Thyroid gland (tissue), 4 donors: ENCODE measurements around the gene CFAP299. TPM values are rescaled to one million over a fixed set of nuclear protein-coding genes. Genes with fewer than 3 reads are reported as not detected.
"Not testable (repeated sequence)": the region's sequence is repeated elsewhere in the genome, so short reads cannot be mapped to it uniquely, and the experiment has no call there.

ENCODE experiments used
- DNase-seq, 2 donors: peaks; one replicate each; pipeline ENCODE4 v3.0.0-alpha.2; 2019
- H3K27ac ChIP-seq, 3 donors: fragments of 200-600 bp; sonication (generic); 1 replicate in 2 of 3; 2 replicates in 1 of 3; pipeline ENCODE4 v1.5.1; 2016 to 2019; ENCODE audit warnings: mild to moderate bottlenecking in 1 of 3, moderate library complexity in 1 of 3
- H3K27me3 ChIP-seq: fragments of 200-600 bp; sonication (generic); one replicate; pipeline ENCODE4 v1.5.1; 2019
- H3K36me3 ChIP-seq, 2 donors: fragments of 200-600 bp; sonication (generic); one replicate each; pipeline ENCODE4 v1.5.1; 2016 to 2019
- H3K4me1 ChIP-seq, 2 donors: fragments of 200-600 bp; sonication (generic); one replicate each; pipeline ENCODE4 v1.5.1; 2017 to 2019
- H3K4me3 ChIP-seq, 3 donors: fragments of 200-600 bp; sonication (generic); replicated peaks in 1 of 3; 1 replicate in 2 of 3; 2 replicates in 1 of 3; pipeline ENCODE4 v1.5.1; 2016; ENCODE audit warnings: mild to moderate bottlenecking in 1 of 3
- H3K9me3 ChIP-seq: fragments of 200-600 bp; sonication (generic); one replicate; pipeline ENCODE4 v1.5.1; 2017
- CTCF ChIP-seq, 6 experiments: fragments of 200-600 bp in 3 of 6; fragments of 450-650 bp in 3 of 6; sonication (generic) in 3 of 6; IDR thresholded peaks; one replicate each; pipeline ENCODE4 v1.5.1; 2016 to 2019; ENCODE audit warnings: antibody characterized with exemption in 6 of 6, mild to moderate bottlenecking in 2 of 6, inconsistent platforms in 1 of 6, moderate library complexity in 1 of 6
- POLR2A ChIP-seq, 2 donors: fragments of 450-650 bp; IDR thresholded peaks; one replicate each; pipeline ENCODE4 v1.6.1; 2017; ENCODE audit warnings: antibody characterized with exemption in 2 of 2, mild to moderate bottlenecking in 2 of 2, moderate library complexity in 1 of 2
- WGBS, 2 donors: methylation state at CpG; one replicate each; pipeline ENCODE4 v1.1.5; 2017; 5-methylcytosine and 5-hydroxymethylcytosine counted together
- intact Hi-C: fragments of 100-400 bp; cut with DNase I; formaldehyde crosslinking; loops from one replicate; pipeline ENCODE4 v1.15.1; 2023
- total RNA-seq, 4 donors: library from RNA; depleted of rRNA; stranded (reverse); fragments of >200 nt; gene quantifications; one replicate each; pipeline ENCODE4 v1.2.3, GENCODE V29; 2016

The CFAP299 gene
- total RNA-seq, 4 donors from 2014 or later: 1.3 to 2.8 (median 2.7) TPM; not detected in 1

DNA sequence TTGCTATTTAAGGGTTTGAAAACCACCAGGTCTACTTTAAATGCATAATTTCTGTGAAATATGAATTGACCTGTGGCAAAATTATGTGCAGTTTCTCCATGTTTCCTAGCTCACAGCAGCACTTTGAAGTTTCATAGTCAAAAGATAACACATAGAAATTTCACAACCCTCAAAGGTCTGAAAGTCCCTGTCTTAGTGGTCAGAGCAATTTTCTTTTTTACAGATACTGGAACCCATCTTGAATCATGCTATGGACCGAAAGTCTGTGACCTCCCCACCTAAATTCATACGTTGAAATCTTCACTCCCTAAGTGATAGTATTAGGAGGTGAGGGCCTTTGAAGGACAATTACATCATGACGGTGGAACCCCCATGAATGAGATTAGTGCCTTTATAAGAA is 454.6 kb downstream of the CFAP299 start:
- Histone ChIP-seq H3K4me1 (no peaks in the 10 kb centered on the region), H3K27me3 (no peaks in the 10 kb centered on the region), H3K4me3 (no peak overlapping the region), H3K9me3 (no peaks in the 10 kb centered on the region), H3K36me3 (no peaks in the 10 kb centered on the region), H3K27ac (no peak overlapping the region)
- DNase-seq: no peak
- intact Hi-C loops: no loop called here
- TF ChIP-seq CTCF (IDR thresholded peaks at IDR 0.05) (no peak), POLR2A (IDR thresholded peaks at IDR 0.05) (no peak)
- WGBS, 2 donors: 96 to 99% methylated on average over 3 of the region's 3 CpGs

DNA sequence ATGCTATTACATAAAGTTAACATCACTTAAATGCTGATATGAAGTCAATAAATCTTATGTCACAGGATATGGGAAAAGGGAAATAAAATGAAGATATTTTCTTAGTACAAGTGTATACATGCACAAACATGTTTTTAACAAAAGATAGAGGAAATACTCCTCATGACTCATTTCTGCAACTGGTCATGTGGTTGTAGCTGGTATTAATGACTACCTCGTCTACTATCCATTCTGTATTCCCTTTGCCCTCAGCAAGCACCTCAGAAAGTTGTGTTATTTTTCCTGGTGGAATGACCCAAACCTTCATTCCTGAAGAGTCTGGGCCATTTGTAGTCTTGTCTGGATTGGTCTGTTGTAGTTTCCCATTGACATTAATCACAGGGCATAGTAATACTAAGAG is 458.1 kb downstream of the CFAP299 start:
- DNase-seq, H3K4me1 ChIP-seq: not testable (repeated sequence)
- WGBS, 2 donors: 83 to 86% methylated on average over 1 of the region's 1 CpG

GRCh38 chr4:80798082-80798481 is 462.6 kb downstream of the CFAP299 start:
- Histone ChIP-seq H3K36me3 (no peaks in the 10 kb centered on the region), H3K9me3 (no peaks in the 10 kb centered on the region), H3K4me3 (no peak overlapping the region), H3K27me3 (no peaks in the 10 kb centered on the region), H3K27ac (no peak overlapping the region), H3K4me1 (no peaks in the 10 kb centered on the region)
- 93 to 96% methylated on average over 1 of the region's 1 CpG for WGBS, 2 donors
- DNase-seq: no peak
- TF ChIP-seq POLR2A (IDR thresholded peaks at IDR 0.05) (no peak), CTCF (IDR thresholded peaks at IDR 0.05) (no peak)
- intact Hi-C loops: no loop called here

More for the DNA sequence above, 458.1 kb downstream of the CFAP299 start:
- H3K27me3 ChIP-seq, H3K36me3 ChIP-seq, intact Hi-C loops, H3K9me3 ChIP-seq, H3K27ac ChIP-seq, H3K4me3 ChIP-seq: not testable (repeated sequence)

GRCh38 chr4:80800719-80801118 is 465.2 kb downstream of the CFAP299 start:
- H3K27me3 ChIP-seq, H3K36me3 ChIP-seq, H3K4me1 ChIP-seq, intact Hi-C loops, H3K27ac ChIP-seq, DNase-seq, H3K4me3 ChIP-seq, H3K9me3 ChIP-seq: not testable (repeated sequence)
- 94 to 100% methylated on average over 1 of the region's 1 CpG for WGBS, 2 donors

GRCh38 chr4:80803337-80803736 is 467.8 kb downstream of the CFAP299 start:
- Histone ChIP-seq H3K4me3 (no peak overlapping the region), H3K4me1 (no peaks in the 10 kb centered on the region), H3K27ac (no peak overlapping the region), H3K27me3 (no peaks in the 10 kb centered on the region), H3K36me3 (no peaks in the 10 kb centered on the region), H3K9me3 (no peaks in the 10 kb centered on the region)
- 72 to 74% methylated on average over 1 of the region's 1 CpG for WGBS, 2 donors
- TF ChIP-seq CTCF (IDR thresholded peaks at IDR 0.05) (no peak), POLR2A (IDR thresholded peaks at IDR 0.05) (no peak)
- no peak for DNase-seq
- intact Hi-C loops: no loop called here

GRCh38 chr4:80806472-80806871 is 470.9 kb downstream of the CFAP299 start:
- Histone ChIP-seq H3K27me3 (no peaks in the 10 kb centered on the region), H3K4me3 (no peak overlapping the region), H3K36me3 (no peaks in the 10 kb centered on the region), H3K27ac (no peak overlapping the region), H3K9me3 (no peaks in the 10 kb centered on the region), H3K4me1 (no peaks in the 10 kb centered on the region)
- 62 to 85% methylated on average over 1 of the region's 1 CpG for WGBS, 2 donors
- no peak for DNase-seq
- intact Hi-C loops: no loop called here
- TF ChIP-seq POLR2A (IDR thresholded peaks at IDR 0.05) (no peak), CTCF (IDR thresholded peaks at IDR 0.05) (no peak)
